D721Med (cell line): Measurements from ENCODE around the gene TPRN.

Experiments
- DNase-seq: peaks from one replicate; pipeline ENCODE4 v3.0.0; 2011; ENCODE audit warnings: low spot score; ENCODE audit not compliant: insufficient read length
- FAIRE-seq: peaks from 2 replicates; lab custom pipeline; 2011; peaks lifted over from hg19 to GRCh38; lab: Jason Lieb, UNC
- CTCF ChIP-seq: IDR thresholded peaks from 2 replicates; pipeline ENCODE4 v1.5.1; 2012; ENCODE audit warnings: mild to moderate bottlenecking, control low read depth; ENCODE audit not compliant: insufficient read depth; ENCODE audit errors: missing control alignments

Gene TPRN

GRCh38 chr9:137233143-137233980 lies 32.8 kb upstream of the TPRN start:
- DNase-seq = no peak
- no peak for FAIRE-seq
- no peak for TF ChIP-seq CTCF

GRCh38 chr9:137232510-137232909 lies 32.0 kb upstream of the TPRN start:
- DNase-seq = no peak
- TF ChIP-seq CTCF = no peak
- FAIRE-seq = no peak

- FAIRE-seq = no peak
- no peak for TF ChIP-seq CTCF
- DNase-seq = no peak
Observed at GRCh38 chr9:137232101-137232500, 31.6 kb upstream of the TPRN start.

GRCh38 chr9:137231372-137232039 lies 31.0 kb upstream of the TPRN start:
- TF ChIP-seq CTCF = no peak
- FAIRE-seq (no peak), DNase-seq (no peak)

GRCh38 chr9:137230705-137231371 lies 30.3 kb upstream of the TPRN start, which contains the start of gene SLC34A3:
Gene SLC34A3 (plus strand): TSS chr9:137230901. CDS start chr9:137231703, 802 bp downstream.
- DNase-seq (no peak), FAIRE-seq (no peak)
- TF ChIP-seq CTCF = no peak

- TF ChIP-seq CTCF = no peak
- DNase-seq = no peak
- no peak for FAIRE-seq
Observed at GRCh38 chr9:137229903-137230704, 29.6 kb upstream of the TPRN start.
